Measurements from ENCODE around the gene CCDC107. TPM values are rescaled to one million over a fixed set of nuclear protein-coding genes. Genes with fewer than 3 reads are reported as not detected.
A peak's percentile ranks its signal among the peaks of the same experiment; 100 is the strongest.

CCDC107 gene
- total RNA-seq, 1 donor from 2014 or later: 32.5 TPM

DNA sequence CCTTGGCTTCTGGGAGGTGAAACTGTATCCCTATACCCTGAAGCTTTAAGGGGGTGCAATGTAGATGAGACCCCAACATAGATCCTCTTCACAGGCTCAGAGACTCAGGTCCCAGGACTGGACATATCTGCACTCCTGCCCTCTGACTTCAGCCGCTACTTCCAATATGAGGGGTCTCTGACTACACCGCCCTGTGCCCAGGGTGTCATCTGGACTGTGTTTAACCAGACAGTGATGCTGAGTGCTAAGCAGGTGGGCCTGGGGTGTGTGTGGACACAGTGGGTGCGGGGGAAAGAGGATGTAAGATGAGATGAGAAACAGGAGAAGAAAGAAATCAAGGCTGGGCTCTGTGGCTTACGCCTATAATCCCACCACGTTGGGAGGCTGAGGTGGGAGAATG, 21.0 kb downstream of the CCDC107 start:
- DNase-seq (no peak), ATAC-seq (ENCODE audit: low read depth) (no peak)
- Mint-ChIP-seq H3K9me3 (no peaks in the 10 kb centered on the region), H3K27ac (no peak overlapping the region), H3K4me3 (no peak overlapping the region), H3K4me1 (peaks cover 37% of the 10 kb centered on the region), H3K27me3 (peaks cover 8% of the 10 kb centered on the region), H3K36me3 (ENCODE audit: low read depth) (no peaks in the 10 kb centered on the region)
- TF ChIP-seq, protein P1, sequence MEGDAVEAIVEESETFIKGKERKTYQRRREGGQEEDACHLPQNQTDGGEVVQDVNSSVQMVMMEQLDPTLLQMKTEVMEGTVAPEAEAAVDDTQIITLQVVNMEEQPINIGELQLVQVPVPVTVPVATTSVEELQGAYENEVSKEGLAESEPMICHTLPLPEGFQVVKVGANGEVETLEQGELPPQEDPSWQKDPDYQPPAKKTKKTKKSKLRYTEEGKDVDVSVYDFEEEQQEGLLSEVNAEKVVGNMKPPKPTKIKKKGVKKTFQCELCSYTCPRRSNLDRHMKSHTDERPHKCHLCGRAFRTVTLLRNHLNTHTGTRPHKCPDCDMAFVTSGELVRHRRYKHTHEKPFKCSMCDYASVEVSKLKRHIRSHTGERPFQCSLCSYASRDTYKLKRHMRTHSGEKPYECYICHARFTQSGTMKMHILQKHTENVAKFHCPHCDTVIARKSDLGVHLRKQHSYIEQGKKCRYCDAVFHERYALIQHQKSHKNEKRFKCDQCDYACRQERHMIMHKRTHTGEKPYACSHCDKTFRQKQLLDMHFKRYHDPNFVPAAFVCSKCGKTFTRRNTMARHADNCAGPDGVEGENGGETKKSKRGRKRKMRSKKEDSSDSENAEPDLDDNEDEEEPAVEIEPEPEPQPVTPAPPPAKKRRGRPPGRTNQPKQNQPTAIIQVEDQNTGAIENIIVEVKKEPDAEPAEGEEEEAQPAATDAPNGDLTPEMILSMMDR (IDR thresholded peaks at IDR 0.05): no peak
- intact Hi-C loops (cut with micrococcal nuclease): no loop called here
- ChIA-PET CTCF (interaction anchor here (1.5 kb wide), 1 partner anchor 32 kb away, joined by 3 read pairs; no protein-coding TSS in a partner anchor), POLR2A (interaction anchor here (0.6 to 1.2 kb wide), 3 partner anchors 9 to 26 kb away, joined by 3 to 8 read pairs (median 5); partner anchors contain the start of genes CCDC107 and RMRP)

DNA sequence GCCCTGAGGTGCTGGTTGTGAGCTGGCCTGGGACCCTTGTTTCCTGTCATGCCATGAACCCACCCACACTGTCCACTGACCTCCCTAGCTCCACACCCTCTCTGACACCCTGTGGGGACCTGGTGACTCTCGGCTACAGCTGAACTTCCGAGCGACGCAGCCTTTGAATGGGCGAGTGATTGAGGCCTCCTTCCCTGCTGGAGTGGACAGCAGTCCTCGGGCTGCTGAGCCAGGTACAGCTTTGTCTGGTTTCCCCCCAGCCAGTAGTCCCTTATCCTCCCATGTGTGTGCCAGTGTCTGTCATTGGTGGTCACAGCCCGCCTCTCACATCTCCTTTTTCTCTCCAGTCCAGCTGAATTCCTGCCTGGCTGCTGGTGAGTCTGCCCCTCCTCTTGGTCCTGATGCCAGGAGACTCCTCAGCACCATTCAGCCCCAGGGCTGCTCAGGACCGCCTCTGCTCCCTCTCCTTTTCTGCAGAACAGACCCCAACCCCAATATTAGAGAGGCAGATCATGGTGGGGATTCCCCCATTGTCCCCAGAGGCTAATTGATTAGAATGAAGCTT, 21.8 kb downstream of the CCDC107 start:
- ChIA-PET CTCF (interaction anchor here (1.1 to 5.9 kb wide), 4 partner anchors 16 to 76 kb away, joined by 3 to 30 read pairs (median 5); partner anchors contain the start of genes CCDC107 and RMRP), POLR2A (interaction anchor here (0.6 to 1.2 kb wide), 4 partner anchors 22 to 103 kb away, joined by 3 to 5 read pairs (median 3); partner anchors contain the start of genes CCDC107, CREB3 and RMRP)
- Mint-ChIP-seq H3K9me3 (no peaks in the 10 kb centered on the region), H3K27ac (no peak overlapping the region), H3K4me1 (peaks cover 31% of the 10 kb centered on the region), H3K36me3 (ENCODE audit: low read depth) (no peaks in the 10 kb centered on the region), H3K4me3 (no peak overlapping the region), H3K27me3 (peaks cover 5% of the 10 kb centered on the region)
- TF ChIP-seq, protein P1 (IDR thresholded peaks at IDR 0.05): no peak
- intact Hi-C loops (cut with micrococcal nuclease): loop anchor here (2.0 to 5.0 kb wide), 2 partner anchors 21 to 37 kb away; partner anchors contain the start of genes CCDC107 and RMRP
- no peak for DNase-seq
- no peak for ATAC-seq (ENCODE audit: low read depth)

- TF ChIP-seq, protein P1 (IDR thresholded peaks at IDR 0.05): no peak
- DNase-seq: no peak
- peak; percentile 66 for ATAC-seq (ENCODE audit: low read depth)
- Mint-ChIP-seq H3K27ac (peak overlapping the region; percentile 46), H3K4me3 (peak overlapping the region; percentile 33), H3K36me3 (ENCODE audit: low read depth) (no peaks in the 10 kb centered on the region), H3K4me1 (peaks cover 28% of the 10 kb centered on the region), H3K9me3 (no peaks in the 10 kb centered on the region), H3K27me3 (peaks cover 5% of the 10 kb centered on the region)
- ChIA-PET POLR2A (interaction anchor here (0.6 to 1.2 kb wide), 5 partner anchors 23 to 102 kb away, joined by 3 to 5 read pairs (median 3); partner anchors contain the start of genes CCDC107, CREB3 and RMRP), CTCF (interaction anchor here (0.5 to 5.9 kb wide), 6 partner anchors 11 to 77 kb away, joined by 3 to 30 read pairs (median 3); partner anchors contain the start of genes CCDC107 and RMRP)
- intact Hi-C loops (cut with micrococcal nuclease): loop anchor here (2.0 to 5.0 kb wide), 2 partner anchors 22 to 37 kb away; partner anchors contain the start of genes CCDC107 and RMRP
Measured at GRCh38 chr9:35680331-35681105, 22.4 kb downstream of the CCDC107 start.

GRCh38 chr9:35681341-35682002, 23.4 kb downstream of the CCDC107 start:
- ChIA-PET POLR2A (interaction anchor here (1.2 kb wide), 1 partner anchor 73 kb away, joined by 5 read pairs; no protein-coding TSS in a partner anchor), CTCF (interaction anchor here (0.5 to 5.9 kb wide), 4 partner anchors 12 to 78 kb away, joined by 3 to 30 read pairs (median 3); no protein-coding TSS in a partner anchor)
- DNase-seq: no peak
- no peaks in the 10 kb centered on the region for H3K36me3 Mint-ChIP-seq (ENCODE audit: low read depth)
- H3K27ac Mint-ChIP-seq: no peak overlapping the region
- TF ChIP-seq, protein P1 (IDR thresholded peaks at IDR 0.05): no peak
- ATAC-seq (ENCODE audit: low read depth): no peak
- H3K27me3 Mint-ChIP-seq: peaks cover 3% of the 10 kb centered on the region
- intact Hi-C loops (cut with micrococcal nuclease): loop anchor here (2.0 to 5.0 kb wide), 2 partner anchors 23 to 36 kb away; partner anchors contain the start of genes CCDC107 and RMRP
- H3K9me3 Mint-ChIP-seq: no peaks in the 10 kb centered on the region
- peaks cover 22% of the 10 kb centered on the region for H3K4me1 Mint-ChIP-seq
- no peak overlapping the region for H3K4me3 Mint-ChIP-seq
